Caco-2 (cell line): ENCODE results near the gene TRIB2. TPM values are rescaled to one million over a fixed set of nuclear protein-coding genes. Genes with fewer than 3 reads are reported as not detected.

Source experiments
- BruUV-seq: library from RNA; stranded (reverse); fragments of 400-500 nt; replicated peaks from 2 replicates; lab custom pipeline; 2021; lab: Mats Ljungman, UMichigan
- CTCF ChIA-PET: fragments of 300-600 bp; sonication (Branson Sonifier 250); formaldehyde crosslinking; loops from one replicate; lab custom pipeline; 2022; ENCODE audit warnings: antibody characterized with exemption; lab: Charles Lee
- POLR2A ChIA-PET: fragments of 300-600 bp; sonication (Branson Sonifier 250); formaldehyde crosslinking; loops from one replicate; lab custom pipeline; 2022; ENCODE audit warnings: antibody characterized with exemption; lab: Charles Lee
- DNase-seq, 2 experiments: peaks; one replicate each; pipeline versions ENCODE4 v3.0.0 to v3.0.0-alpha.2; 2020 to 2022
- H3K27me3 ChIP-seq: replicated peaks from 2 replicates; pipeline ENCODE4 v1.6.0; 2011; ENCODE audit warnings: low read length; ENCODE audit not compliant: control insufficient read depth, insufficient read depth
- H3K36me3 ChIP-seq: 2 replicates; pipeline ENCODE4 v1.5.1; 2011; ENCODE audit warnings: low read length; ENCODE audit not compliant: control insufficient read depth, insufficient read depth
- H3K4me1 ChIP-seq: fragments of 250-450 bp; sonication (Bioruptor Pico); 2 replicates; pipeline ENCODE4 v1.5.1; 2020; ENCODE audit warnings: mild to moderate bottlenecking
- H3K4me3 ChIP-seq: 2 replicates; pipeline ENCODE4 v1.5.1; 2011; ENCODE audit warnings: low read depth, mild to moderate bottlenecking, control low read depth, low read length
- H3K9me3 ChIP-seq: fragments of 250-450 bp; sonication (Bioruptor Pico); 2 replicates; pipeline ENCODE4 v1.5.1; 2020; ENCODE audit warnings: mild to moderate bottlenecking, moderate library complexity
- H3K27ac Mint-ChIP-seq: one replicate; pipeline ENCODE4 v1.8.0; 2022; ENCODE audit warnings: mixed read lengths; ENCODE audit not compliant: unreplicated experiment
- H3K27me3 Mint-ChIP-seq: one replicate; pipeline ENCODE4 v1.8.0; 2022; ENCODE audit warnings: mixed read lengths; ENCODE audit not compliant: insufficient read depth, unreplicated experiment
- H3K36me3 Mint-ChIP-seq: one replicate; pipeline ENCODE4 v1.8.0; 2022; ENCODE audit warnings: mild to moderate bottlenecking, mixed read lengths; ENCODE audit not compliant: insufficient read depth, unreplicated experiment
- H3K4me1 Mint-ChIP-seq: one replicate; pipeline ENCODE4 v1.8.0; 2022; ENCODE audit warnings: low read depth, mixed read lengths; ENCODE audit not compliant: unreplicated experiment
- H3K4me3 Mint-ChIP-seq: one replicate; pipeline ENCODE4 v1.8.0; 2022; ENCODE audit warnings: mild to moderate bottlenecking, moderate library complexity, mixed read lengths; ENCODE audit not compliant: unreplicated experiment
- H3K9me3 Mint-ChIP-seq: one replicate; pipeline ENCODE4 v1.8.0; 2022; ENCODE audit warnings: mixed read lengths; ENCODE audit not compliant: unreplicated experiment
- CTCF ChIP-seq, 2 experiments: fragments of 200-600 bp in 1 of 2; IDR thresholded peaks; 1 replicate in 1 of 2; 2 replicates in 1 of 2; pipeline versions ENCODE4 v1.5.1 to v1.8.0; 2011 to 2022; ENCODE audit warnings: antibody characterized with exemption in 1 of 2, control low read depth in 1 of 2, inconsistent platforms in 1 of 2, low read depth in 1 of 2, low read length in 1 of 2, mild to moderate bottlenecking in 1 of 2, moderate library complexity in 1 of 2; ENCODE audit not compliant: insufficient read depth in 1 of 2, severe bottlenecking in 1 of 2, unreplicated experiment in 1 of 2
- intact Hi-C: fragments of 100-400 bp; cut with micrococcal nuclease; formaldehyde crosslinking; loops from one replicate; pipeline ENCODE4 v1.10.0; 2022; ENCODE audit not compliant: unreplicated experiment
- total RNA-seq: library from RNA; stranded (reverse); gene quantifications from 2 replicates; pipeline ENCODE4 v1.2.3, GENCODE V29; 2022

Gene TRIB2
- total RNA-seq, 1 experiment from 2014 or later, result 2.9 TPM

- ChIA-PET POLR2A (no interaction called here), CTCF (no interaction called here)
- no peak for TF ChIP-seq CTCF (IDR thresholded peaks at IDR 0.05; ENCODE audit: insufficient read depth in 1 of 2, low read depth in 1 of 2, low read length in 1 of 2, severe bottlenecking in 1 of 2, unreplicated experiment in 1 of 2)
- no TSS peak for BruUV-seq
- H3K4me3 ChIP-seq, result no peak overlapping the region
- H3K27me3 ChIP-seq, result no peaks in the 10 kb centered on the region
- no peaks in the 10 kb centered on the region for H3K36me3 Mint-ChIP-seq
- no peaks in the 10 kb centered on the region for H3K27me3 Mint-ChIP-seq
- DNase-seq, result no peak
- H3K4me3 Mint-ChIP-seq, result no peak overlapping the region
- no peaks in the 10 kb centered on the region; the same call in 1 of the 2 replicates for H3K36me3 ChIP-seq
- intact Hi-C loops, result no loop called here
- no peaks in the 10 kb centered on the region for H3K9me3 ChIP-seq
- H3K9me3 Mint-ChIP-seq, result peaks cover 10% of the 10 kb centered on the region
- no peaks in the 10 kb centered on the region for H3K4me1 Mint-ChIP-seq
- no peak overlapping the region for H3K27ac Mint-ChIP-seq
- no peaks in the 10 kb centered on the region for H3K4me1 ChIP-seq
Measured at GRCh38 chr2:12778811-12779579, 62.3 kb downstream of the TRIB2 start.

- peaks cover 7% of the 10 kb centered on the region; the same call in 1 of the 2 replicates for H3K9me3 ChIP-seq
- no peaks in the 10 kb centered on the region for H3K4me1 Mint-ChIP-seq
- no peak overlapping the region for H3K4me3 Mint-ChIP-seq
- ChIA-PET CTCF (no interaction called here), POLR2A (no interaction called here)
- no peaks in the 10 kb centered on the region for H3K27me3 ChIP-seq
- H3K9me3 Mint-ChIP-seq, result peaks cover 10% of the 10 kb centered on the region
- no peaks in the 10 kb centered on the region; the same call in 1 of the 2 replicates for H3K36me3 ChIP-seq
- no peaks in the 10 kb centered on the region for H3K27me3 Mint-ChIP-seq
- no peak overlapping the region for H3K27ac Mint-ChIP-seq
- no peak overlapping the region for H3K4me3 ChIP-seq
- no TSS peak for BruUV-seq
- H3K36me3 Mint-ChIP-seq, result no peaks in the 10 kb centered on the region
- intact Hi-C loops, result no loop called here
- TF ChIP-seq CTCF (IDR thresholded peaks at IDR 0.05; ENCODE audit: insufficient read depth in 1 of 2, low read depth in 1 of 2, low read length in 1 of 2, severe bottlenecking in 1 of 2, unreplicated experiment in 1 of 2), result no peak
- no peaks in the 10 kb centered on the region for H3K4me1 ChIP-seq
- no peak for DNase-seq
Measured at GRCh38 chr2:12781329-12781728, 64.6 kb downstream of the TRIB2 start.

- CTCF ChIA-PET, result no interaction called here
Measured at GRCh38 chr2:12787891-12788801, 71.4 kb downstream of the TRIB2 start.

More at GRCh38 chr2:12787891-12788801, 71.4 kb downstream of the TRIB2 start:
- H3K4me3 ChIP-seq, result no peak overlapping the region
- intact Hi-C loops, result no loop called here
- H3K36me3 ChIP-seq, result no peaks in the 10 kb centered on the region
- no peaks in the 10 kb centered on the region for H3K27me3 Mint-ChIP-seq
- H3K4me3 Mint-ChIP-seq, result no peak overlapping the region
- no peaks in the 10 kb centered on the region for H3K27me3 ChIP-seq
- POLR2A ChIA-PET, result no interaction called here
- H3K9me3 Mint-ChIP-seq, result peaks cover 7% of the 10 kb centered on the region
- no peak for DNase-seq
- TF ChIP-seq CTCF (IDR thresholded peaks at IDR 0.05; ENCODE audit: insufficient read depth in 1 of 2, low read depth in 1 of 2, low read length in 1 of 2, severe bottlenecking in 1 of 2, unreplicated experiment in 1 of 2), result no peak
- H3K27ac Mint-ChIP-seq, result no peak overlapping the region
- no peaks in the 10 kb centered on the region for H3K4me1 Mint-ChIP-seq
- H3K36me3 Mint-ChIP-seq, result no peaks in the 10 kb centered on the region
- peaks cover 10% of the 10 kb centered on the region; the same call in 1 of the 2 replicates for H3K9me3 ChIP-seq
- BruUV-seq, result no TSS peak
- no peaks in the 10 kb centered on the region for H3K4me1 ChIP-seq
